GM23338 (cell line): Measurements from ENCODE around the gene DCHS1.

Experiments
- CTCF ChIP-seq, 2 experiments: fragments of 200-600 bp in 1 of 2; sonication (generic) in 1 of 2; conservative IDR thresholded peaks; 2 replicates each; pipeline versions ENCODE4 v1.5.1 to v1.6.1; 2016 to 2017; ENCODE audit warnings: antibody characterized with exemption in 2 of 2, low read depth in 2 of 2, mild to moderate bottlenecking in 2 of 2, moderate library complexity in 1 of 2
- POLR2AphosphoS5 ChIP-seq: IDR thresholded peaks from 2 replicates; pipeline ENCODE4 v1.6.1; 2016; ENCODE audit warnings: antibody characterized with exemption, low read depth
- TF ChIP-seq, protein P1 (sequence below): IDR thresholded peaks from 2 replicates; pipeline ENCODE4 v1.6.1; 2016; ENCODE audit warnings: antibody characterized with exemption
- TF ChIP-seq, protein P2 (sequence below): IDR thresholded peaks from one replicate; pipeline ENCODE4 v1.6.1; 2018; ENCODE audit warnings: antibody characterized with exemption; ENCODE audit not compliant: unreplicated experiment

DNA sequence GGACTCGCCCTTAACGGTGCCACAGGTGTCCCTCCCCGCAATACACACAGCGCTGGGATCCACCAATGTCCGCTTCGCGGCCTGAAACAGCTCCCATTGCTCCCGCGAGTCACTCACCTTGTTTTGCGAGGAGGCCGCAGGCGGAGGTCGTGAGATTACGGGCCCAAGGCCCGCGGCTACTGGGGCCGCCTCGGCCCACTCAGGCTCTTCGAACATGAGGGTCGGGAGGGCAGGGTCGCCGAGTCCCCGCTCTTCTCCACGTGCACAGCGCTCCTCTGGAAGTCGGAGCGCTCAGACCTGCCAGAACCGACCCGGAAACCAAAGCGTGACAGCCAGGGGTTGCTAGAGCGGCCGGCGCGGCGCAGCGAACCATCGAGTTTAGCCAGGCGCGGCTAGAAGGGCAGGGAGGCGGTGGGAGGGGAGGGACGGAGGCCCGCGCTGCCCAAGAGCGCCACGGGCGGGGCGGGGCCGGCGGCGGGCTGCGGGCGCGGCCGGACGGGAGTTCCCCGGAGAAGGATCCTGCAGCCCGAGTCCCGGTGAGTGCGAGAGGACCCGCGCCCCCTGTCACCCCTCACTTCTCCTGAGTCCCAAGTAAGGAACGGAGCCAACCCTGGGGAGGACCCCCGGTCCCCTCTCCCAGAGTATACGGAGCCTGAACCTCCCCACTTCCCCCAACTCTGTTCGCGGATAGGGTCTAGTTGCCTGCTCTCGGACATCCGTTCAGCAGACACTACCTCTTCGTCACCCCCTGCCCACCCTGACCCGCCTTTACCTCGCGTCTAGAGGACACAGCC, 52.1 kb downstream of the DCHS1 start, which contains the start of the genes ILK and RRP8:
- TF ChIP-seq POLR2AphosphoS5 (peak; percentile 89), CTCF (conservative IDR thresholded peaks at IDR 0.05; ENCODE audit: low read depth in 2 of 2) (no peak)
- TF ChIP-seq, protein P1, sequence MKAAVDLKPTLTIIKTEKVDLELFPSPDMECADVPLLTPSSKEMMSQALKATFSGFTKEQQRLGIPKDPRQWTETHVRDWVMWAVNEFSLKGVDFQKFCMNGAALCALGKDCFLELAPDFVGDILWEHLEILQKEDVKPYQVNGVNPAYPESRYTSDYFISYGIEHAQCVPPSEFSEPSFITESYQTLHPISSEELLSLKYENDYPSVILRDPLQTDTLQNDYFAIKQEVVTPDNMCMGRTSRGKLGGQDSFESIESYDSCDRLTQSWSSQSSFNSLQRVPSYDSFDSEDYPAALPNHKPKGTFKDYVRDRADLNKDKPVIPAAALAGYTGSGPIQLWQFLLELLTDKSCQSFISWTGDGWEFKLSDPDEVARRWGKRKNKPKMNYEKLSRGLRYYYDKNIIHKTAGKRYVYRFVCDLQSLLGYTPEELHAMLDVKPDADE, result peak; percentile 62; the same call in 1 of the 2 replicates
- TF ChIP-seq, protein P2, sequence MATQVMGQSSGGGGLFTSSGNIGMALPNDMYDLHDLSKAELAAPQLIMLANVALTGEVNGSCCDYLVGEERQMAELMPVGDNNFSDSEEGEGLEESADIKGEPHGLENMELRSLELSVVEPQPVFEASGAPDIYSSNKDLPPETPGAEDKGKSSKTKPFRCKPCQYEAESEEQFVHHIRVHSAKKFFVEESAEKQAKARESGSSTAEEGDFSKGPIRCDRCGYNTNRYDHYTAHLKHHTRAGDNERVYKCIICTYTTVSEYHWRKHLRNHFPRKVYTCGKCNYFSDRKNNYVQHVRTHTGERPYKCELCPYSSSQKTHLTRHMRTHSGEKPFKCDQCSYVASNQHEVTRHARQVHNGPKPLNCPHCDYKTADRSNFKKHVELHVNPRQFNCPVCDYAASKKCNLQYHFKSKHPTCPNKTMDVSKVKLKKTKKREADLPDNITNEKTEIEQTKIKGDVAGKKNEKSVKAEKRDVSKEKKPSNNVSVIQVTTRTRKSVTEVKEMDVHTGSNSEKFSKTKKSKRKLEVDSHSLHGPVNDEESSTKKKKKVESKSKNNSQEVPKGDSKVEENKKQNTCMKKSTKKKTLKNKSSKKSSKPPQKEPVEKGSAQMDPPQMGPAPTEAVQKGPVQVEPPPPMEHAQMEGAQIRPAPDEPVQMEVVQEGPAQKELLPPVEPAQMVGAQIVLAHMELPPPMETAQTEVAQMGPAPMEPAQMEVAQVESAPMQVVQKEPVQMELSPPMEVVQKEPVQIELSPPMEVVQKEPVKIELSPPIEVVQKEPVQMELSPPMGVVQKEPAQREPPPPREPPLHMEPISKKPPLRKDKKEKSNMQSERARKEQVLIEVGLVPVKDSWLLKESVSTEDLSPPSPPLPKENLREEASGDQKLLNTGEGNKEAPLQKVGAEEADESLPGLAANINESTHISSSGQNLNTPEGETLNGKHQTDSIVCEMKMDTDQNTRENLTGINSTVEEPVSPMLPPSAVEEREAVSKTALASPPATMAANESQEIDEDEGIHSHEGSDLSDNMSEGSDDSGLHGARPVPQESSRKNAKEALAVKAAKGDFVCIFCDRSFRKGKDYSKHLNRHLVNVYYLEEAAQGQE, result no peak
